Subcutaneous adipose tissue (tissue), 4 donors: ENCODE measurements around the gene MYO3B. TPM values are rescaled to one million over a fixed set of nuclear protein-coding genes. Genes with fewer than 3 reads are reported as not detected.

Experiments used
- CTCF ChIP-seq: fragments of 450-650 bp; IDR thresholded peaks from one replicate; pipeline ENCODE4 v1.5.1; 2016; ENCODE audit warnings: low read depth, mild to moderate bottlenecking, control low read depth, antibody characterized with exemption, moderate library complexity
- total RNA-seq, 4 donors: library from RNA; depleted of rRNA; stranded (reverse); fragments of >200 nt; gene quantifications; one replicate each; pipeline ENCODE4 v1.1.0, GENCODE V29; 2016

The MYO3B gene
- total RNA-seq, 4 donors from 2014 or later, result 0.17 TPM; not detected in 3

GRCh38 chr2:170144761-170145160 lies 33.2 kb upstream of the MYO3B start:
- TF ChIP-seq CTCF, result no peak

- no peak for TF ChIP-seq CTCF
These were observed 32.8 kb upstream of the MYO3B start for GRCh38 chr2:170145191-170145590.

GRCh38 chr2:170145675-170146432 lies 32.1 kb upstream of the MYO3B start:
- TF ChIP-seq CTCF, result no peak

GRCh38 chr2:170146784-170147183 lies 31.2 kb upstream of the MYO3B start:
- TF ChIP-seq CTCF, result no peak

GRCh38 chr2:170147576-170147975 lies 30.4 kb upstream of the MYO3B start:
- no peak for TF ChIP-seq CTCF

- TF ChIP-seq CTCF, result no peak
These were observed 29.8 kb upstream of the MYO3B start for GRCh38 chr2:170148161-170148560.

- TF ChIP-seq CTCF, result no peak
These were observed 25.5 kb upstream of the MYO3B start for GRCh38 chr2:170152421-170152820.
